ENCODE results near the gene PRDM5. TPM values are rescaled to one million over a fixed set of nuclear protein-coding genes. Genes with fewer than 3 reads are reported as not detected.
A peak's percentile ranks its signal among the peaks of the same experiment; 100 is the strongest.
"Not testable (repeated sequence)": the region's sequence is repeated elsewhere in the genome, so short reads cannot be mapped to it uniquely, and the experiment has no call there.

The PRDM5 gene
- total RNA-seq, 1 donor from 2014 or later, result 16.6 TPM

- no peak for DNase-seq
- peaks cover 12% of the 10 kb centered on the region for H3K9me3 Mint-ChIP-seq (ENCODE audit: unreplicated experiment)
- peaks cover 12% of the 10 kb centered on the region for H3K36me3 Mint-ChIP-seq (ENCODE audit: unreplicated experiment)
- no peak overlapping the region for H3K4me3 Mint-ChIP-seq (ENCODE audit: unreplicated experiment)
- H3K27ac Mint-ChIP-seq (ENCODE audit: unreplicated experiment), result peak overlapping the region; percentile 75
- TF ChIP-seq, protein P1, sequence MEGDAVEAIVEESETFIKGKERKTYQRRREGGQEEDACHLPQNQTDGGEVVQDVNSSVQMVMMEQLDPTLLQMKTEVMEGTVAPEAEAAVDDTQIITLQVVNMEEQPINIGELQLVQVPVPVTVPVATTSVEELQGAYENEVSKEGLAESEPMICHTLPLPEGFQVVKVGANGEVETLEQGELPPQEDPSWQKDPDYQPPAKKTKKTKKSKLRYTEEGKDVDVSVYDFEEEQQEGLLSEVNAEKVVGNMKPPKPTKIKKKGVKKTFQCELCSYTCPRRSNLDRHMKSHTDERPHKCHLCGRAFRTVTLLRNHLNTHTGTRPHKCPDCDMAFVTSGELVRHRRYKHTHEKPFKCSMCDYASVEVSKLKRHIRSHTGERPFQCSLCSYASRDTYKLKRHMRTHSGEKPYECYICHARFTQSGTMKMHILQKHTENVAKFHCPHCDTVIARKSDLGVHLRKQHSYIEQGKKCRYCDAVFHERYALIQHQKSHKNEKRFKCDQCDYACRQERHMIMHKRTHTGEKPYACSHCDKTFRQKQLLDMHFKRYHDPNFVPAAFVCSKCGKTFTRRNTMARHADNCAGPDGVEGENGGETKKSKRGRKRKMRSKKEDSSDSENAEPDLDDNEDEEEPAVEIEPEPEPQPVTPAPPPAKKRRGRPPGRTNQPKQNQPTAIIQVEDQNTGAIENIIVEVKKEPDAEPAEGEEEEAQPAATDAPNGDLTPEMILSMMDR (IDR thresholded peaks at IDR 0.05; ENCODE audit: partially characterized antibody, unreplicated experiment), result no peak
- peaks cover 18% of the 10 kb centered on the region for H3K4me1 Mint-ChIP-seq (ENCODE audit: low read depth, unreplicated experiment)
- H3K27me3 Mint-ChIP-seq (ENCODE audit: unreplicated experiment), result peaks cover 6% of the 10 kb centered on the region
These were observed 168.7 kb downstream of the PRDM5 start for GRCh38 chr4:120753854-120754253.

GRCh38 chr4:120750152-120750525 lies 172.4 kb downstream of the PRDM5 start:
- H3K4me3 Mint-ChIP-seq (ENCODE audit: unreplicated experiment), result no peak overlapping the region
- TF ChIP-seq, protein P1 (IDR thresholded peaks at IDR 0.05; ENCODE audit: partially characterized antibody, unreplicated experiment), result no peak
- H3K27ac Mint-ChIP-seq (ENCODE audit: unreplicated experiment), result peak overlapping the region; percentile 69
- no peak for DNase-seq
- peaks cover 20% of the 10 kb centered on the region for H3K4me1 Mint-ChIP-seq (ENCODE audit: low read depth, unreplicated experiment)
- peaks cover 8% of the 10 kb centered on the region for H3K36me3 Mint-ChIP-seq (ENCODE audit: unreplicated experiment)
- peaks cover 13% of the 10 kb centered on the region for H3K9me3 Mint-ChIP-seq (ENCODE audit: unreplicated experiment)
- peaks cover 6% of the 10 kb centered on the region for H3K27me3 Mint-ChIP-seq (ENCODE audit: unreplicated experiment)

DNA sequence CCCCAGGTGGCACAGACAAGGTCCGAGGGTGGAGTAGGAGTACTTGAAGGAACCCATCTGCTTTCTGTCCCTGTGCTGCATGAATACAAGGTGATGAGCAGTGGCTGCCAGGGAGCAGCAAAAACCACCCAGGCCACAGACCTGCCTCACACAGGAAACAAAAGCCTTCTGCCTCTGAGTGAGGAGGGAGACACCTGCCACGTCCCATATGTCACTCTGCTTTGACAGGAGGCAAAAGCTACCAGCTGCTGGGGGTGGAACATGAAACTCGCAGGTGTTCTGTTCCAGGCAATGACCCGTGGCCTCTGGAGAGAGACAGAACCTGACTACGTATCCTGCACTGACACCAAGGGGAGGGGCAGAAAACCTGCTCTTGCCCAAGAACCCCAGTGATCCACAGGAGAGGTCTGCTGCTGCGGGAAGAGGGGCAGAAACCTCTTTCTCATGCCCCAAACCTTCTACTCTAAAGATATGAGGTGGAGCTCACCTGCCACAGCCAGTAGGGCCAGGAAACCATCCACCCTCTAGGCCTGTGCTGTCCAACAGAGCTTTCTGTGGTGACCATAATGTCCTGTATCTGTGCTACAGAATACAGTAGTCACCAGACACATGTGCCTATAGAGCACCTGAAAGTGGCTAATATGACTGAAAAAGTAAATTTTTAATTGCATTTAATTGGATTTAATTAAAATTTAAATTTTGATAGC lies 172.9 kb downstream of the PRDM5 start:
- Mint-ChIP-seq H3K27ac (ENCODE audit: unreplicated experiment) (peak overlapping the region; percentile 83), H3K27me3 (ENCODE audit: unreplicated experiment) (peaks cover 6% of the 10 kb centered on the region), H3K4me3 (ENCODE audit: unreplicated experiment) (no peak overlapping the region), H3K9me3 (ENCODE audit: unreplicated experiment) (peaks cover 13% of the 10 kb centered on the region), H3K36me3 (ENCODE audit: unreplicated experiment) (peaks cover 8% of the 10 kb centered on the region), H3K4me1 (ENCODE audit: low read depth, unreplicated experiment) (peaks cover 17% of the 10 kb centered on the region)
- TF ChIP-seq, protein P1 (IDR thresholded peaks at IDR 0.05; ENCODE audit: partially characterized antibody, unreplicated experiment), result no peak
- DNase-seq, result peak; percentile 68

DNA sequence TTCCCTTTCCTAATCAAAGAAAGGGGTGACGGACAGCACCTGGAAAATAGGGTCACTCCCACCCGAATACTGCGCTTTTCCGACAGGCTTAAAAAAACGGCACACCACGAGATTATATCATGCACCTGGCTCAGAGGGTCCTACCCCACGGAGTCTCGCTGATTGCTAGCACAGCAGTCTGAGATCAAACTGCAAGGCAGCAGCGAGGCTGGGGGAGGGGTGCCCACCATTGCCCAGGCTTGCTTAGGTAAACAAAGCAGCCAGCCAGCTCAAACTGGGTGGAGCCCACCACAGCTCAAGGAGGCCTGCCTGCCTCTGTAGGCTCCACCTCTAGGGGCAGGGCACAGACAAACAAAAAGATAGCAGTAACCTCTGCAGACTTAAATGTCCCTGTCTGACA lies 180.9 kb downstream of the PRDM5 start:
- H3K4me3 Mint-ChIP-seq (ENCODE audit: unreplicated experiment); DNase-seq; H3K27me3 Mint-ChIP-seq (ENCODE audit: unreplicated experiment); H3K4me1 Mint-ChIP-seq (ENCODE audit: low read depth, unreplicated experiment); H3K9me3 Mint-ChIP-seq (ENCODE audit: unreplicated experiment): not testable (repeated sequence)
- Mint-ChIP-seq H3K36me3 (ENCODE audit: unreplicated experiment) (peaks cover 10% of the 10 kb centered on the region), H3K27ac (ENCODE audit: unreplicated experiment) (peak overlapping the region; percentile 36)

- Mint-ChIP-seq H3K27ac (ENCODE audit: unreplicated experiment) (no peak overlapping the region), H3K27me3 (ENCODE audit: unreplicated experiment) (peaks cover 2% of the 10 kb centered on the region), H3K4me3 (ENCODE audit: unreplicated experiment) (no peak overlapping the region), H3K9me3 (ENCODE audit: unreplicated experiment) (no peaks in the 10 kb centered on the region), H3K36me3 (ENCODE audit: unreplicated experiment) (peaks cover 5% of the 10 kb centered on the region), H3K4me1 (ENCODE audit: low read depth, unreplicated experiment) (peaks cover 10% of the 10 kb centered on the region)
- TF ChIP-seq, protein P1 (IDR thresholded peaks at IDR 0.05; ENCODE audit: partially characterized antibody, unreplicated experiment), result no peak
- no peak for DNase-seq
These were observed 186.2 kb downstream of the PRDM5 start for GRCh38 chr4:120736312-120736711.

All from glutamatergic neuron (in vitro differentiated cells).